DND-41 (cell line): ENCODE data around the gene IGF2BP2.

Source experiments
- ATAC-seq: fragments of 200-7000 bp; cut with Tn5 transposase; 3 replicates; pipeline ENCODE4 v1.9.1; 2021; ENCODE audit warnings: low read depth; ENCODE audit not compliant: insufficient read depth
- DNase-seq: peaks from one replicate; pipeline ENCODE4 v3.0.0-alpha.2; 2020
- H2AFZ ChIP-seq: 2 replicates; pipeline ENCODE4 v1.6.0; 2012; ENCODE audit warnings: low read depth, low read length
- H3K27ac ChIP-seq: 2 replicates; pipeline ENCODE4 v1.5.1; 2012; ENCODE audit warnings: low read length, inconsistent platforms
- H3K27me3 ChIP-seq: fragments of 200-600 bp; sonication (generic); 2 replicates; pipeline ENCODE4 v1.6.0; 2012; ENCODE audit warnings: low read length, mild to moderate bottlenecking, inconsistent platforms; ENCODE audit not compliant: insufficient read depth, poor library complexity
- H3K36me3 ChIP-seq: 2 replicates; pipeline ENCODE4 v1.5.1; 2012; ENCODE audit warnings: low read length, inconsistent platforms; ENCODE audit not compliant: insufficient read depth
- H3K4me1 ChIP-seq: 2 replicates; pipeline ENCODE4 v1.5.1; 2012; ENCODE audit warnings: mild to moderate bottlenecking, low read length; ENCODE audit not compliant: insufficient read depth
- H3K4me2 ChIP-seq: 2 replicates; pipeline ENCODE4 v1.6.0; 2012; ENCODE audit warnings: mild to moderate bottlenecking, moderate library complexity, low read length, inconsistent platforms; ENCODE audit not compliant: insufficient read depth
- H3K4me3 ChIP-seq, 2 experiments: fragments of 200-600 bp in 1 of 2; shearing (Covaris generic) in 1 of 2; 2 replicates each; pipeline ENCODE4 v1.5.1; 2012 to 2016; ENCODE audit warnings: inconsistent platforms in 2 of 2, low read length in 2 of 2, mild to moderate bottlenecking in 2 of 2, low read depth in 1 of 2, moderate library complexity in 1 of 2
- H3K79me2 ChIP-seq: 2 replicates; pipeline ENCODE4 v1.6.0; 2012; ENCODE audit warnings: low read length, inconsistent platforms; ENCODE audit not compliant: insufficient read depth
- H3K9ac ChIP-seq: 2 replicates; pipeline ENCODE4 v1.6.0; 2012; ENCODE audit warnings: low read depth, mild to moderate bottlenecking, inconsistent platforms, low read length, moderate library complexity
- H3K9me3 ChIP-seq: 2 replicates; pipeline ENCODE4 v1.5.1; 2012; ENCODE audit warnings: low read length, moderate library complexity, mild to moderate bottlenecking, inconsistent platforms; ENCODE audit not compliant: insufficient read depth, severe bottlenecking
- H4K20me1 ChIP-seq: 2 replicates; pipeline ENCODE4 v1.6.0; 2012; ENCODE audit warnings: low read length; ENCODE audit not compliant: insufficient read depth
- EZH2 ChIP-seq: IDR thresholded peaks from 3 replicates; pipeline ENCODE4 v1.6.1; 2012; ENCODE audit warnings: borderline replicate concordance, low read depth, mild to moderate bottlenecking, moderate library complexity, low read length, inconsistent platforms; ENCODE audit not compliant: severe bottlenecking
- TF ChIP-seq, protein P1 (sequence below): IDR thresholded peaks from 2 replicates; pipeline ENCODE4 v1.5.1; 2012; ENCODE audit warnings: borderline replicate concordance, low read length, moderate library complexity, mild to moderate bottlenecking; ENCODE audit not compliant: poor library complexity, severe bottlenecking; ENCODE audit errors: extremely low read depth

IGF2BP2 gene

DNA sequence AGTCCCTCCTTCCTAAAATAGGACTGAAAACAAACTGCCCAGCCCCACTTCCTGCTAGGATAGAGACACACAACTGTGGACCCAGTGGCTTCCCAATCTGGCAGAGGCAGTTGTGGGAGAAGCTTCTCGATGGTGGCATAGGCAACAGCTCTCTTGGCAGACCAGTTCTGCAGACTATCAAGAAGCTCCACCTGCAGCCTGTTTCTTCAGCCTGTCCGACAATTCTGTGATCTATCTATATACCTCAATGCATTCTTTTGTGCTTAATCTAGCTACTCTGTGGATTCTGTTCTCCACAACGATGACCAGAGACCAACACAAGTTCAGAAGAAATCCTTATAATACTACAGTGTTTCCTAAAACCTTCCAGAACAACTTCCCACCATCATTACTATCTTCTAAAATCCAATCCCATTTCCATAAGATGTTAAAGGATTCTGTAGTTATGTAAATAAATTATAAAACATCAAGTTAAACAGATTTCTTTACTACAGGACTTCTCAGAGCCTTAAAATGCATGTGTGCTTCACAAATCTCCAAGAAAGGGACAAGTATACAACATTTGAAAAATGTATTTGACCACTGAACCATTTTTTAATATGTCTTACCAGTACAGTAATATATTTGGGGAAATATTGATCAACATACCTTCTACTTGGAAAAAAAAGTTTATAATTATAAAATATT is 57.7 kb downstream of the IGF2BP2 start:
- peaks cover 21% of the 10 kb centered on the region for H3K27me3 ChIP-seq
- TF ChIP-seq, protein P1, sequence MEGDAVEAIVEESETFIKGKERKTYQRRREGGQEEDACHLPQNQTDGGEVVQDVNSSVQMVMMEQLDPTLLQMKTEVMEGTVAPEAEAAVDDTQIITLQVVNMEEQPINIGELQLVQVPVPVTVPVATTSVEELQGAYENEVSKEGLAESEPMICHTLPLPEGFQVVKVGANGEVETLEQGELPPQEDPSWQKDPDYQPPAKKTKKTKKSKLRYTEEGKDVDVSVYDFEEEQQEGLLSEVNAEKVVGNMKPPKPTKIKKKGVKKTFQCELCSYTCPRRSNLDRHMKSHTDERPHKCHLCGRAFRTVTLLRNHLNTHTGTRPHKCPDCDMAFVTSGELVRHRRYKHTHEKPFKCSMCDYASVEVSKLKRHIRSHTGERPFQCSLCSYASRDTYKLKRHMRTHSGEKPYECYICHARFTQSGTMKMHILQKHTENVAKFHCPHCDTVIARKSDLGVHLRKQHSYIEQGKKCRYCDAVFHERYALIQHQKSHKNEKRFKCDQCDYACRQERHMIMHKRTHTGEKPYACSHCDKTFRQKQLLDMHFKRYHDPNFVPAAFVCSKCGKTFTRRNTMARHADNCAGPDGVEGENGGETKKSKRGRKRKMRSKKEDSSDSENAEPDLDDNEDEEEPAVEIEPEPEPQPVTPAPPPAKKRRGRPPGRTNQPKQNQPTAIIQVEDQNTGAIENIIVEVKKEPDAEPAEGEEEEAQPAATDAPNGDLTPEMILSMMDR: no peak
- TF ChIP-seq EZH2: no peak
- H3K27ac ChIP-seq: no peak overlapping the region
- no peak overlapping the region for H3K9ac ChIP-seq
- H2AFZ ChIP-seq: no peak overlapping the region
- H3K9me3 ChIP-seq: no peaks in the 10 kb centered on the region
- no peak overlapping the region for H3K4me3 ChIP-seq
- no peak overlapping the region for H3K4me2 ChIP-seq
- H4K20me1 ChIP-seq: no peaks in the 10 kb centered on the region
- ATAC-seq (no peak), DNase-seq (no peak)
- H3K79me2 ChIP-seq: no peaks in the 10 kb centered on the region
- H3K4me1 ChIP-seq: no peaks in the 10 kb centered on the region; the same call in 1 of the 2 replicates
- no peaks in the 10 kb centered on the region for H3K36me3 ChIP-seq

DNA sequence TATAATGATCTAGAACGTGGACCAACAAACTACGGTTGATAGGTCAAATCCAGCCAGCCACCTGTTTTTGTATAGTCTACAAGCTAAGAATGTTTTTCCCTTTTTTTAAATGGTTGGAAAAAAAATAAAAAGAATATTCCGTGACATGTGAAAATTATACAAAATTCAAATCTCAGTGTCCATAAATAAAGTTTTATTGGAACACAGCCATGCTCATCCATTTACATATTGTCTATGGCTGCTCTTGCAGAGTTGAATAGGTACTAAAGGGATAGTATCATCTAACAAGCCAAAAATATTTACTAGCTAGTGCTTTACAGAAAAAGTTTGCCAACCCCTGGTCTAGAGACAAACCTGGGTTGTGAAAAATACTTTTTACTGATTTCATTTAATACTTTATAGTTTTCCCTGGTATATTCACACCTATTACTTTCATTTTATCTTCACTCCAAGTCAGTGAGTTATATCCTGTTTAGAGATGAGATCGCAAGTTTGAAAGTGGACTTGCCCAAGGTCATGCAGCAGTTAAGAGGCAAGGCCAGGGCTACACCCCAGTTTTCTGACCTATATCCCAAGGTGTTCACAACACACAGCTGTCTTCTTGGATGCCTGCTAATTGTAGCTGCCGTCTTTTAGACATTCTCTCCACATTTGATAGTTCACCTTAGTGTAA is 58.4 kb downstream of the IGF2BP2 start:
- Histone ChIP-seq H3K36me3 (no peaks in the 10 kb centered on the region), H2AFZ (no peak overlapping the region), H3K9me3 (no peaks in the 10 kb centered on the region), H3K4me3 (no peak overlapping the region), H3K9ac (no peak overlapping the region), H3K79me2 (no peaks in the 10 kb centered on the region), H4K20me1 (no peaks in the 10 kb centered on the region), H3K27ac (no peak overlapping the region), H3K4me1 (no peaks in the 10 kb centered on the region; the same call in 1 of the 2 replicates), H3K4me2 (no peak overlapping the region), H3K27me3 (peaks cover 18% of the 10 kb centered on the region)
- TF ChIP-seq EZH2: no peak
- TF ChIP-seq, protein P1: no peak
- no peak for DNase-seq
- no peak for ATAC-seq

DNA sequence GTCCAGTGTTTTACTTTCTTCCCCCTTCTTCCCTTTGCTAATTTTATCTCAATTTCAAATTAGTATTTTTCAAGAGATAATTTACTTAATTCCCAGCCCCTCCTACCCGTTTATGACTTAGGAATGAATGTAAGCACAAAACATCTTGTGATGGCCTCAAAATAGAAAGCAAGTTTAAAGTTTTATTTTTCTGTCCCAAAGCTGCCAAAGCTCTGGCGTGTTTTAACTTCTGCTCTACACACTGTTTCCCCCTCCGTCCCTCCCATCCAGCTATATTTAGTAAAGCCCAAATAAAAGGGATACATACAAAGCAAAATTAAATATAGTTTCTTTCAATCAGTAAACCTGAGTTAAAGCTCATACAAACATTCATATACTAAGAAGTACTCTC is 59.9 kb downstream of the IGF2BP2 start:
- no peaks in the 10 kb centered on the region for H3K36me3 ChIP-seq
- no peak overlapping the region for H3K27ac ChIP-seq
- no peak overlapping the region for H3K4me2 ChIP-seq
- H2AFZ ChIP-seq: no peak overlapping the region
- peaks cover 21% of the 10 kb centered on the region for H3K27me3 ChIP-seq
- no peaks in the 10 kb centered on the region; the same call in 1 of the 2 replicates for H3K4me1 ChIP-seq
- no peaks in the 10 kb centered on the region for H3K79me2 ChIP-seq
- TF ChIP-seq, protein P1: no peak
- TF ChIP-seq EZH2: no peak
- DNase-seq (no peak), ATAC-seq (no peak)
- H3K9me3 ChIP-seq: no peaks in the 10 kb centered on the region
- H4K20me1 ChIP-seq: no peaks in the 10 kb centered on the region
- no peak overlapping the region for H3K4me3 ChIP-seq
- no peak overlapping the region for H3K9ac ChIP-seq
